ENCODE results near the gene FGR.
"Not testable (repeated sequence)": the region's sequence is repeated elsewhere in the genome, so short reads cannot be mapped to it uniquely, and the experiment has no call there.

Gene FGR

GRCh38 chr1:27634177-27634984, 604 bp downstream of the FGR start:
- no peak for DNase-seq (ENCODE audit: low read depth in 2 of 2)

GRCh38 chr1:27633640-27634176, 1.3 kb downstream of the FGR start:
- no peak for DNase-seq (ENCODE audit: low read depth in 2 of 2)

GRCh38 chr1:27633298-27633610, 1.7 kb downstream of the FGR start:
- DNase-seq (ENCODE audit: low read depth in 2 of 2) = no peak

GRCh38 chr1:27632387-27633297, 2.3 kb downstream of the FGR start:
- DNase-seq (ENCODE audit: low read depth in 2 of 2) = no peak

GRCh38 chr1:27630859-27631491, 4.0 kb downstream of the FGR start:
- DNase-seq (ENCODE audit: low read depth in 2 of 2) = no peak

- no peak for DNase-seq (ENCODE audit: low read depth in 2 of 2)
Observed at GRCh38 chr1:27628712-27629111, 6.3 kb downstream of the FGR start.

GRCh38 chr1:27627733-27628132, 7.3 kb downstream of the FGR start:
- DNase-seq (ENCODE audit: low read depth in 2 of 2) = not testable (repeated sequence)

GRCh38 chr1:27627061-27627460, 7.9 kb downstream of the FGR start:
- DNase-seq (ENCODE audit: low read depth in 2 of 2) = no peak

GRCh38 chr1:27626031-27626935, 8.7 kb downstream of the FGR start:
- DNase-seq (ENCODE audit: low read depth in 2 of 2) = no peak

- no peak for DNase-seq (ENCODE audit: low read depth in 2 of 2)
Observed at GRCh38 chr1:27624467-27625178, 10.4 kb downstream of the FGR start.

GRCh38 chr1:27623327-27624212, 11.4 kb downstream of the FGR start:
- DNase-seq (ENCODE audit: low read depth in 2 of 2) = no peak

GRCh38 chr1:27622828-27623227, 12.2 kb downstream of the FGR start:
- no peak for DNase-seq (ENCODE audit: low read depth in 2 of 2)

GRCh38 chr1:27621051-27621920, 13.7 kb downstream of the FGR start:
- no peak for DNase-seq (ENCODE audit: low read depth in 2 of 2)

- DNase-seq (ENCODE audit: low read depth in 2 of 2) = not testable (repeated sequence)
Observed at GRCh38 chr1:27619782-27620438, 15.1 kb downstream of the FGR start.

GRCh38 chr1:27618341-27619082, 16.5 kb downstream of the FGR start:
- no peak for DNase-seq (ENCODE audit: low read depth in 2 of 2)

GRCh38 chr1:27617420-27617819, 17.6 kb downstream of the FGR start:
- no peak for DNase-seq (ENCODE audit: low read depth in 2 of 2)

GRCh38 chr1:27616441-27616840, 18.5 kb downstream of the FGR start:
- DNase-seq (ENCODE audit: low read depth in 2 of 2) = no peak

Data from fibroblast of skin of left biceps (primary cell).